HepG2 (cell line): Measurements from ENCODE around the gene SCN8A. TPM values are rescaled to one million over a fixed set of nuclear protein-coding genes. Genes with fewer than 3 reads are reported as not detected.

Experiments
- IRF1 ChIP-seq: sonication (generic); formaldehyde crosslinking; IDR thresholded peaks from 2 replicates; pipeline ENCODE4 v1.4.0; 2020; ENCODE audit warnings: low read depth, mild to moderate bottlenecking, missing genetic modification reagents
- NFE2L2 ChIP-seq: fragments of 150-350 bp; IDR thresholded peaks from 2 replicates; pipeline ENCODE4 v1.6.1; 2014; ENCODE audit warnings: low read length
- TCF12 ChIP-seq, 2 experiments: fragments of 450-650 bp in 1 of 2; sonication (generic) in 1 of 2; formaldehyde crosslinking in 1 of 2; IDR thresholded peaks; 2 replicates each; pipeline versions ENCODE4 v1.6.1 to v1.8.0; 2017 to 2022; ENCODE audit warnings: antibody characterized with exemption in 1 of 2, mild to moderate bottlenecking in 1 of 2, missing genetic modification reagents in 1 of 2, moderate library complexity in 1 of 2
- ZBTB25 ChIP-seq: IDR thresholded peaks from 2 replicates; pipeline ENCODE4 v1.6.1; 2018; ENCODE audit warnings: missing genetic modification reagents
- ZNF446 ChIP-seq: sonication (generic); formaldehyde crosslinking; IDR thresholded peaks from 2 replicates; pipeline ENCODE4 v1.5.0; 2020; ENCODE audit warnings: mild to moderate bottlenecking, missing genetic modification reagents
- ZNF569 ChIP-seq: sonication (generic); formaldehyde crosslinking; IDR thresholded peaks from 2 replicates; pipeline ENCODE4 v1.5.0; 2020; ENCODE audit warnings: mild to moderate bottlenecking, missing genetic modification reagents, moderate library complexity, borderline replicate concordance
- ZNF775 ChIP-seq: sonication (generic); formaldehyde crosslinking; IDR thresholded peaks from 2 replicates; pipeline ENCODE4 v1.4.0; 2020; ENCODE audit warnings: missing genetic modification reagents, mild to moderate bottlenecking, moderate library complexity, borderline replicate concordance
- ZNF83 ChIP-seq: sonication (generic); formaldehyde crosslinking; IDR thresholded peaks from 2 replicates; pipeline ENCODE4 v1.4.0; 2020; ENCODE audit warnings: missing genetic modification reagents, mild to moderate bottlenecking, borderline replicate concordance
- ZNF879 ChIP-seq: sonication (generic); formaldehyde crosslinking; IDR thresholded peaks from 2 replicates; pipeline ENCODE4 v1.8.1; 2023; ENCODE audit warnings: missing genetic modification reagents
- polyA plus RNA-seq, 8 experiments: library from polyadenylated mRNA; depleted of rRNA in 3 of 8; stranded (reverse) in 7 of 8; unstranded in 1 of 8; fragments of >200 nt; fragmentation: Illumina TruSeq in 4 of 8; extraction: Trizol in 4 of 8; gene quantifications; 2 replicates each; pipeline versions ENCODE4 v1.2.1 to v1.2.3, GENCODE V29; 2011 to 2016; ENCODE audit warnings: low read depth in 4 of 8, missing spikeins in 1 of 8, mixed read lengths in 1 of 8; ENCODE audit not compliant: insufficient read depth in 1 of 8
- total RNA-seq, 5 experiments: library from RNA; depleted of rRNA; stranded (reverse); fragments of >200 nt; fragmentation: Illumina TruSeq; extraction: Trizol; gene quantifications; 2 replicates each; pipeline ENCODE4 v1.2.3, GENCODE V29; 2016; ENCODE audit warnings: low read depth in 1 of 5

SCN8A gene
- total and polyA plus RNA-seq, 2 of the 13 experiments (the other 11 are each of a cell fraction or from before 2014, with no cell fraction given) = 0.57 to 1.4 TPM

- TF ChIP-seq IRF1 (CRISPR knock-in tag) (no peak), NFE2L2 (no peak), TCF12 (IDR thresholded peaks at IDR 0.05) (no peak), TCF12 (CRISPR knock-in tag; IDR thresholded peaks at IDR 0.05) (no peak), ZNF446 (CRISPR knock-in tag) (no peak), ZNF775 (CRISPR knock-in tag) (no peak), ZNF879 (CRISPR knock-in tag) (no peak), ZNF569 (no peak), ZBTB25 (CRISPR knock-in tag) (no peak), ZNF83 (CRISPR knock-in tag) (no peak)
Measured at GRCh38 chr12:51820526-51821439, 229.8 kb downstream of the SCN8A start (continued).
